HG03457 (cell line): ENCODE data around the gene RHOT1.
"Not testable (repeated sequence)": the region's sequence is repeated elsewhere in the genome, so short reads cannot be mapped to it uniquely, and the experiment has no call there.

Experiments
- ATAC-seq: cut with Tn5 transposase; IDR thresholded peaks from one replicate; pipeline ENCODE4 v1.9.1; 2021; ENCODE audit warnings: moderate number of reproducible peaks; ENCODE audit not compliant: unreplicated experiment

RHOT1 gene

DNA sequence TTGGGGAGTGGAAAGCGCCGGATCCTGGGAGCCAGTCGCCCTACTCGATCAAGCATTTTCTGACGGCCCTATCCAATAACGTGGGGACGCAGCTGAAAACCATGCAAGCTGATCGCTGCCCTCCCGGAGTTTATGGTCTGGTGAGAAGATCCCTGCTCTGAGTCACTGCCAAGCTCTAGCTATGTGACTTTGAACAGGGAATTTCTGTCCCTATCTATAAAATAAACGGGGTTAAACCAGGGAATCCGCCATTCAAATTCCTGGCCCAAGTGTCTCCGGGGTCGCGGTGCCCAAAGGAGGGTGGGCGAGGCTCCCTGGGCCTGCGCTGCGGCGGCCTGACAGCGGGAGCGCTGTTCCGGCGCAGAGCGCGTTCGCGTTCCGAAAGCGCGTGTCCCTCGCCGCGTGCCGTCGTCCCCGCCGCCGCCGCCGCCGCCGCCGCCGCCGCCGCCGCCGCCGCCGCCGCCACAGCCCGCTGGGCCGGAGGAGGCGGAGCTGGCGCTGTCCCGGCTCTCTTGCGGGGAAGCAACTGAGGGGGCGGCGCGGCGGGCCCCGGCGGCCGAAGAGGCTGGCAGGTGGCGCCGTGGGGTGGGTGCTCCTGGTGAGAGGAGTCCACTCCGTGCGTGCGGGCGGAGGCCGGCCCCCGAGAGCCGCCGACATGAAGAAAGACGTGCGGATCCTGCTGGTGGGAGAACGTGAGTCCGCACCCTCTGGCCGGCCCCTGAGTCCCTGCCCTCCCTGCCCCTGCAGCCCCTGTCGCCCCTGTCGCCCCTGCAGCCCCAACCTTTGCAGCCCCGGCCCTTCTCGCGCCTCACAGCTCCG is at the start of gene RHOT1:
RHOT1 (plus strand) TSS at position 465 of the 819 bp plus-strand sequence; CDS start at position 656, 191 bp downstream.
- no peak for ATAC-seq

DNA sequence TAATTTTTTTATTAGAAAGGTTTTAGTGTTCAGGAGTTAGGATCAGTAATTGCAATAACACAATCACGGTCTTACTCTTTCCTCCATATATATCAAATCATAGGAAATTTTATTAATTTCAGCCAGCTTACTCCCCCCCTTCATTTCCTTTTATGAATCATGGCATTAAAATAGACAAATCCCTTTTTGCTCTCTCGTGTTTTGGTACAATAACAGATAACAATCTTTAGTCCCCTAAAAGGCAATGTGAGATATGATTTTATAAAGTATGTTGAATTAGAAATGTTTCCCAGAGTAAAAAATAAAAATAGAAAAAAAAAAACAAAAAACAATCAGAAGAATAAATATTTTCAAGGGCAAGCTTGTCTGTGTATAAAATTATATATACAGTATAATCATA is 42.6 kb upstream of the RHOT1 start:
- no peak for ATAC-seq

DNA sequence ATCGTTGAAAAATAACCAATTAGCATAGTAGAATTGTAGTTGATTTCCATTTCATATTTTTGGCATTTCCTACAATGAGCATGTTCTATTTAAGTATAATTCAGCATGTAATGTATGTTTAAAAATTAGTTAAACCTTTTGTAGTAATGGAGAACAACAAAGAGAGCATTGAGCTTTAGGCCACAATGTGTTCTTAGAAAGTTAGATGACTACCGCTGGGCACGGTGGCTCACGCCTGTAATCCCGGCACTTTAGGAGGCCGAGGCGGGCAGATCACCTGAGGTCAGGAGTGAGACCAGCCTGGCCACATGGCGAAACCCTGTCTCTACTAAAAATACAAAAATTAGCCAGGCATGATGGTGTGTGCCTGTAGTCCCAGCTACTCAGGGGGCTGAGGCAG is 42.0 kb upstream of the RHOT1 start:
- not testable (repeated sequence) for ATAC-seq

DNA sequence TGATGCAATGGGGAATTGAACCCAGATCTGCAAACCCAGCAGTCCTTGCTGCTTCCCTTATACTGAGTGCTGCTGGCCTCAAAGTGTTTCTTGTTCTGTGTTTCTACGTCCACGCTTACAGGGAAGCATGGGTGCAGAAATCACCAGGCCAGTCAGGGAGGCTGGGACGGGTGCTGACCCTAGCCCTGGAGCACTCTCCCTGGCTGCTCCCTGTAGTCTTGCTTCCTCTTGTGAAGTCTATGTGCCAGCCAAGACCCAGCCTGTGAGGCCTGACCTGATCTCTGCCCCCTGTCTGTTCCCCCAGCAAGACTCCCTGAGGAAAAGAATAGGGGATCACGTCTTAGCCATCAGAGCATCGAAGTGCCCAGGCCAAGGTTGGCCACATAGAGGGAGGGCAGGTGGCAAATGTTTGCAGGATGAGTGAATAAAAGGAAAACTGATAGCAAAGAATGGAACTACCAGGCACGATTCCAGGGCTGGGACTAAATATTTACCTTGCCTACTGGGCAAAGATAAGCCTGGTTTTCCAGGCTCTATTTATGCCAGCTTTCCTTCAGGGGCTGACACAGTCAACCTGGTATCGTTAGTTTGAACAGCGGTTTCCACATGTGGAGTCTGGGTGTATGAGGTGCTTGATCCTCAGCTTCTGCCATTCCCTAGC is 41.2 kb upstream of the RHOT1 start:
- ATAC-seq: no peak

DNA sequence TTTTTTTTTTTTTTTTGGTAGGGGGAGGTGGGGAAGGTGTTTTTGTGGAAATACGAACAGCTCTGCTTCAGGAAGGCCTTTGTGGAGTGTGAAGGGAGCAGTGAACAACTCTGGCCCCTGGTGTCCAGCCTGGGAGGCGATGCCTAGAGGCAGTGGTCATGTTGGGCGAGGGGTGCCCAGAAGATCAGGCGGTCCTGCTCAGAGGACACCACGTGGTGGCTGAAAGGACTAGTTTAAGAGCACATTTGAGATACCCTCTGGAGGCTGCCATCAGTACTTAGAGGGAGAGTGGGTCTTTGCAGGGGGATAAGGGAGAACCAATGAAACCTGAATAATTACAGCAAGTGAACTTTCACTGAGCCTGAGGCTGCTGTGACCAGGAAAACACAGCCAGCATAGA is 40.1 kb upstream of the RHOT1 start:
- no peak for ATAC-seq

DNA sequence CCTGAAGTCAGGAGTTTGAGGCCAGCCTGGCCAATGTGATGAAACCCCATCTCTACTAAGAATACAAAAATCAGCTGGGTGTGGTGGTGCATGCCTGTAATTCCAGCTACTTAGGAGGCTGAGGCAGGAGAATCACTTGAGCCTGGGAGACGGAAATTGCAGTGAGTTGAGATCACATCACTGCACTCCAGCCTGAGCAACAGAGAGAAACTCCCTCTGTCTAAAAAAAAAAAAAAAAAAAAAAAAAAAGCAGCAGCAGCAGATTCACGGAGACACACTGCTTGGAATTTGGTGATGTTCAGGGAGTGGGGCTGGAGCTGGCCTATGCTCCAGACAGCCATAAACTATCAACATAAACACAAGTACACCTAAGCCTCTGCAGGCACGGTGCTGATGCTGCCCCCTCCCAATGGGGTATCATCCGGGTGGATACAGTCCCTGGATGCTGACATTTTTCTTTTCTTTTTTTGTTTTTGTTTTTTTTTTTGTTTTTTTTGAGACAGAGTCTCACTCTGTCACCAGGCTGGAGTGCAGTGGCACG is 39.6 kb upstream of the RHOT1 start:
- no peak for ATAC-seq

DNA sequence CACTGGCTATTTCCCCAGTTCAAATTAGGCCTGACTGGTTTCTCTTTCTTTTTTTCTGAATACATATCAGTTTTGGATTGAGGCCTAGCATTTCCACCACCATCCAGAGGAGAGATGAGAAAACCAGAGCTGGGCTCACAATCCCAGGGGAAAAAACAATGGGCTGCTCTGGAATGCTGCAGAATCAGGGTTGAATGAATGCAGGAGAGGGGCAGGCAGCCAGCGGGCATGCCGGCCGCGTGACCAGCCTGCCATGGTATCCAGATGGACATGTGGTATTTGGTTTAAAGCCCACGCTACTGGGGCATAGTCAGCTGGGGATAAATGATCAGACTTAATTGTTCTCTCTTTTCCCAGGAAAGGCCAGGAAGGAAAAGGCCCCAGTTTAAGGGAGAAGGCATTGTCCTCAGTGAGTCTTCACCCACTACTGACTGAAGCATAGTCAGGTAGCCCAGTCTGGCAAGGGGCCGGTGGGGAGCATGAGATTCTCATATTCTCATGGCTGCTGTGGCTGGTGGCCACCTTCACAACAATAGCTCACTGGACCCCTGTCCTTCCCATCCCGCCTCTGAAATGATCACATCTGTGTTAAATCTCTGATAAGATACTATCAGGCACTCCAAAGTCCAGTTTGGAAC is 38.7 kb upstream of the RHOT1 start:
- no peak for ATAC-seq

DNA sequence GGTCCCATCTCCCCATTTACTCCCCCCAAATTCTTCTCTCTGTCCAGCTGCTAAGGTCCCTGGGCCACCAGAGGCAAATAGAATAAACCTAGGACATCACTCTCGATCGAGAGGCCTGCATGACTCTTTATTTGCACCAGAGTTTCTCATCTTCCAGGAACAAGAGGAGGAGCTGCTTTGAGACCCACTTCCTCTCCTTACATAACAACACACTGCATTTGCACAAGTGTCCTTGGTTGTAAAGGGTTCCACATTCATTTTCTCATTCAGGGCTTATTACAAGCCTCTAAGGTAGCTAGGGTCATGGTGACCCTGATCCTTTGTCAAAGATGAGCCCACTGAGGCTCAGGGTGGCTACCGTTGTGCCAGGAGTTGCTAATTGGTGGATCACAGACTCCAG is 38.1 kb upstream of the RHOT1 start:
- ATAC-seq: no peak

DNA sequence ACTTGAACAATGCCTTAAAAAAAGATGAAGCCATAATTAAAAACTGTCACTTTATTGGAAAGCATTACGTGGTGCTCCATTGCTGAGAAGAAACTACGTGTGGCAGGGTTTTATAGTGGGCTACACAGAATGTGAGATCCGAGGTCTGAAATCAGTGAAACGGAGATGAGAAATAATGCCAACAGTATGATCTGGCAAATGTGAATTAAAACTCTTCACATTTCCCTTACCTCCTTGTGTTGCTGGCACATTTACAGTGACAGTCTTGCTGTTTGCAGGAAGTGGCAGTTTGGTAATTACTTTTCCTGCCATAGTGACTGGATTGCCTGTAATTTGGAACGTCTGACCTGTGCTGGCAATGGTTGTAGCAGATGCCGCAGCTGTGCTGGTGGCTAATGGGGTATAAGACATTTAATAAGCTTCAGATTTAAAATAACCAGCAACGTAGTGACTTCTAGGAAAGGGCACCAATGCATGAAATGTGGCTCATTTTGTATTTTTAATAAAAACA is 35.8 kb upstream of the RHOT1 start:
- ATAC-seq: not testable (repeated sequence)

DNA sequence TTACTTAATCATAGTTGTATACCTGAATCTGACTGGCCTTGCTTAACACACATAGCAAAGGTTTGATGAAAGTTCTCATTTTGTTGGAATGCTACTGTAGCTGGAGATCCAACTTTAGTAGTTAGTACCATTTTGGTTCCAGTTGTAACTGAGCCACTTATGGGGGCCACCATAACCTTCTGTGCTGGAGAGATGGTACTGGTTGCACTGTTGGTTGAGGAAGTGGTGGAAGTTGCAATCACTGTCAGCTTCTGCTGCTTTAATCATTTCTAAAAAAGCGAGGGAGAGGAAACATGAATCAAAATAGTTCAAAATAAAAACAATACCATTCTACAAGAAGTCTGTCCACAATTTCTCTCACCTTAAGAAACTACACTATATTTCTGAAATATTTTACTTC is 35.1 kb upstream of the RHOT1 start:
- not testable (repeated sequence) for ATAC-seq

DNA sequence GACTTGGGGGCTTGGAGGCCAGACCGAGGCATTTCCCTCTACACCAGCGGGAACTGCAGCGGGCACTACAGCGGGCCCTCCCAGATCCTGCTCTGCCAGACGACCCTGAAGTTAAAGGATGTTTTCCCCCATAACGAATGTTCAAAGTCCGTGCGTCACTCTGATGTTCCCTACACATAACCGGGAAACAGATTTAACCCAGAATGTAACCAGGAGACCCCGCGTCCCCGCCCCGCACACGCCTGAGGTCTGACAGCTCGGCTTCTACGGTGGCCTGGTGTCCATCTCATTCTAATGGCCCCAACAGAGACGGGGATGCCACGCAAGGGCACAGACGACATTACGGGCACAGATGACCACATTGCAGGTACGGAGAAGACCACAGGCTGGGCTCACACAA is 31.7 kb upstream of the RHOT1 start:
- ATAC-seq: no peak

DNA sequence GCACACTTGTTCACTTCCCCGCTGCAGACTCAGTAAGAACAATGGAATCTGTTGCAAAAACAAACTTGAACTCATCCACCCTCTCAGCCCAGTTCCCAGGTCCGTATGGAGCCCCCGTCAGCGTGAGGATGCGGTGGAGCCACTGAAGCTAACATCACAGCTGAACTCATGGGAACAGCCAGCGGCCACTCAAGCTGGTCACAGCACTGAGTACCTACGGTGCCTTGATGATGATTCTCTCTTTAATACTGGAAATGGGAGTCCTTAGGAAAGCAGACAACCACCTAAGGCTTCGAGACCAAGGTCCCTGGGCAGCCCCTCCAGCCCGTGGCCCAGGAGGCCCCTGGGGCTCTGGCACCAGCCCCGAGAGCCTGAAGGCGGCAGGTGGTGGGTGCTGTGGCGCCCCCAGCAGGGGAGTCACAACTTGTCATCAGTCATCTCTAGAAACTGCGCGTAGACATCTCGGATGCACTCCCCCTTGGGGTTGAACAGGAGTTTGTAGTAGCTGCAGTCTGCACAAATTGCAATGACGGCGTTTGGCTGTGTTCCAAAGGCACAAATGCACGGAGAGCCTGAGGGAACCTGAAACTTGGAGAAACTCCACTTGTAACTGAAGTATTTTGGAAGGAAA is 31.0 kb upstream of the RHOT1 start:
- ATAC-seq: no peak

DNA sequence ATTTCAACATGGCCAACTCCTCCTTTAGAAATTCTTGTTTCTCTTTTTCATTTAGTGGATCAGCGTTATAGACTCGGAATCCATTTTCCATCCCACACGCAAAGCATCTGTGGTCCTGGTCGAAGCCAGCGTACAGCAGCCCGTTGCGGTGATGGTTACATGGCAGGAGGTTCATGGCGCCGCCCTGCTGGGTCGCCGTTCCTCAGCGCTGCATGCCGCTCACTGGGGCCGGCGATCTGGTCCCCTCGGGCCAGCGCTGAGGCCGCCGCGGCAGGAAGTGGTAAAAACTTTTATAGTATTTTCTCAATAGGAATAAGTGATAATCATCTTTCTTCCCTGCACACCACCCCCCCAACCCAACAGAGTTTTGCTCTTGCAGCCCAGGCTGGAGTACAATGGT is 29.9 kb upstream of the RHOT1 start:
- ATAC-seq: no peak

DNA sequence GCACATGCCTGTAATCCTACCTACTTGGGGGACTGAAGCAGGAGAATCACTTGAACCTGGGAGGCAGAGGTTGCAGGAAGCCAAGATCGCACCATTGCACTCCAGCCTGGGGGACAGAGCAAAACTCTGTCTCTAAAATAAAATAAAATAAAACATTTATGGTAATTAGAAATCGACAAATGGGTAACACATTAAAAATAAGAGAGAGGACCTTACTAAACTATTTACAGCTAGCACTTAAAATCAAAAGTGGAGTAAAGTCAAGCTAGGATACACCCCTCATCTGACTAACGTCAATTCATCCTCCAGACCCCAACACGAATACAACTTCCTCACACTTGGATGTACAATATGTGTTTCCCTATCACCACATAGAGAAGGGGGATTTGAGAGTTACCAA is 27.8 kb upstream of the RHOT1 start:
- no peak for ATAC-seq

DNA sequence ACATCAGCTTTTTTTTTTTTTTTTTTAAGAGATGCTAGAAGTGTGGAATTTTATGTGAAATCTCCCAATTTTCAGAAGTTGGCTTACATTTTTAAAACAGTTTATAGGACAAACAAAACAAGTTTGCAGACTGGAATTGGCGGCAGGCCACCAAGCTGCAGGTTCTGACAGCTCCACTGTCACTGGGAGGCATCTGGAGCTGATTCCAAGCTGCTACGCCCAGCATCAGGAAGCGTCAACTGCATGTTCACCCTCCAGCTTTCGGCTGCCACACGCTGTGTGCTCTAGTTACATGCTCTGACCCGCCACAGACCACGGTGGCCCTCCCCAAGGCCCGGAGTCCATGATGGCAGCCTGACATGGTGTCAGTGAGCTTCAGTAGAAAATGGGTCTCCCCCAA is 26.8 kb upstream of the RHOT1 start:
- ATAC-seq: not testable (repeated sequence)

DNA sequence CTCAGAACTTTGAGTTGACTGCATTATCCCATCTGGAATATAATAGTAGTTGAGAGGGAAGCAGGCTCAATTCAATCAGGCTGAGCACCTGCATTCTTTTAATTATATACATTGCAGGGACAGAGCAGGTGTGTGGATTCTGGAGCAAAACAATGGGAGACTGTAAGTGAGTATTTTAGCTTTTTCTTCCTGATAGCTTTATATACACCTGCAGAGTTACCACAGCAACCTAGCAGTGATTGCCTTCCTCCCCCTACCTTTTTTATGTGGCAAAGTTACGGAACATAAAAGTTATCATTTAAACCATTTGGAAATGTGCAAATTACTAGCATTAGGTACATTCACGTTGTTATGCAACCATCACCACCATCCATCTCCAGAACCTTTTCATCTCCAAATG is 25.4 kb upstream of the RHOT1 start:
- ATAC-seq: no peak

DNA sequence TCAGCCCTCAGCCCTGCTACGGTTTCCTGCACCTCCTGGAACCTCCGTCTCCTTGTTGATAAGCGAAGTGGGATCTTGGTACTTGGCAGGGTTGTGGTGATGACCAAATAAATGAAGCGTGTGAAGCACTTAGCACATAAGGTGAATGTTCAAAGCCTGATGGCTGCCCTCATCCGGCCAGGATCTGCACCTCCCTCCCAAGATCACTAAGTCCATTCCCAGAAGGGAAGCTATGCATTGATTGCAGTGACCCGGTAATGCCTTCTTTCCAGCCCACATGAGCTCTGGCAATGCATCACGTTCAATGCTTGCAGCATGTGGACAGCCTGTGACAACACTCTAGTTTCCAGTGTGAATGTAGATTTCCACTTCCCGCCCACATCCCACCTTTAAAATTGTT is 24.9 kb upstream of the RHOT1 start:
- ATAC-seq: no peak

DNA sequence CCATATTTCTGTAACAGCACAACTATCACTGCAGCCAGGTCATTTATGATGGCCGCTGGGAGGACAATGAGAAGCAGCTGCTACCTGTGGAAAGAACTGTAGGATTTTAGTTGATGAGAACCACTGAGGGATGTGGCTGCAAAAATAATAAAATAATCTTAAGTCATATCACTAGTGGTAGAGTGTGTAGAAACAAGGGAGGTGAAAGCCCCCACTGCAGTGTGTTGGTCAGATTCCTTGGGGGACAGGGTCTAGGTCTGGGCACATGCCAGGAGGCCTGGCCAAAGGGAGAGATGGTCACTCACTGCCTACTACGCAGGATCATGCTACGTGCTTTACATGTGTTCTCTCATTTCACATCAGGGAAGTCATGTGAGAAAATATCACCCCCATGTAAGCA is 24.2 kb upstream of the RHOT1 start:
- ATAC-seq: not testable (repeated sequence)

DNA sequence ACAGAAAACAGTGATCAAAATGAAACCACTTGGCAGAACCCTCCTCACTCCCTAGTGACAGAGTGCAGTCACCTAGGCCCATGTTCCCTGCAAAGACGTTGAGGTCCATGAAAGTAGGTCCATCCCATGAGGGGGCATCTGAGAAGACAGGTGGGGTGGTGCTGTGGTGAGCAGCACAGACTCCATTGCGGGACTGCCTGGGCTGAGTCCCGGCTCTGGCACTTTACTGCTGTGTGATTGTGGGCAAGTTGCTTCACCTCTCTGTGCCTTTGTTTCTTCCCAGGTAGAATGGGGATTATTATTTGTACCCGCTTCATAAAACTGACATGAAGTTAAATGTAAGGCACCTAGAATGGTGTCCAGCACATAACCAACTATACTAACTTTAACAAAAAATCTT is 23.5 kb upstream of the RHOT1 start:
- ATAC-seq: no peak

DNA sequence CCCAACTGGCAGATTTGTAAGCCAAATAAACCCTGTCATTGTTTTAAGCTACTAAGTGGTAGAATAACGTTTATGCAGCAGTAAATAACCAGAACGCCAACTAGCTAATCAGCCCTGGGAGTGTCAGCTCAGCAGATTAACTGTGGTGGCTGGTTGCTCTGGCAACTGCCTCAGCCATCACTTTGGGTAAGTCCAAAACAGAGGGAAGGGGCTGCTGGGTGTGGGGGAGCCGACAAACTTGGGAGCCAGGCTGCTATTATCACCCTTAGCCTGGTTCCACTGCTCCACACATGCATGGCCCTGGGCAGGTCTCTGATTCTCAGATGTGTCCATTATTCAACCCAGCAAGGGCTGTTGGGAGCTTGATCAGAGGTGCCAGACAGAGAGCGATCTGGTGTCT is 22.2 kb upstream of the RHOT1 start:
- no peak for ATAC-seq

DNA sequence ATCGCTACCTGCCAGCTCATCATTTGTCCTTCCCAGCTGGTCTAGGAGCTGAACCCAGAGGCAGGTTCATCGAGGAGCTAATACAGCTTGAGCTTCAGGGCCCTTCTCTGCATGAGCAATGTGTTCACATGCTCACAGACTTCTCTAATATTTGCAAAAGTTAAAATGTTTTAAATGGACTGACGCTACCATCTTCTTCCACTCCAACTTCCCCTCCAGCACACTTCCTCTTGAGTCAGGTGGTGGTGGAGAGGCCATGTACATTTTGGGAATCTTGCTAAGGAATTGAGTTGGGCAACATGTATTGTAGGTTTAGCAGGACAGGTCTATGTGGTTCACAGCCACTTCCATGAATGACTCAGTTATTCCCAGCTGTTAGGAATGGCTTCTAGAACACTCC is 21.6 kb upstream of the RHOT1 start:
- ATAC-seq: no peak
